ENCODE measurements around the gene SCOC.

Gene SCOC

DNA sequence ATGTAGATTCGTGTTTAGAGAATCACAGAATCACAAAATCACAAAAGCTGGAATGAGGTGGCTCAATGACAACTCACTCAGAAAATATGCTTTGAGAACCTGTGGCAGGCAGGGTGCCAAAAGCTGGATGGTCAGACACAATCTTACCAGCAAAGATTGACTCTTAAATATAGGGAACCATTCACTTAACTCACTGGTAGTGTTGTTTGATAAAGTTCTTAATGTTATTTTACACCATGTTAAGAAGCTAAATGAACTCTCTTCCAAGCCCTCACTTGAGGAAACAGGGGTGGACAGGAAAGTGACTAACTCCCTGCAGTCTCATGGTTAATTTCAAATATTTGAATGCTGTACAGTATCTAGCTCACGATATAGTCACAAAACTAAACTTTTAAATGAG lies 5.7 kb upstream of the SCOC start:
- Histone ChIP-seq H3K79me2 (ENCODE audit: low read length) (no peaks in the 10 kb centered on the region), H3K4me2 (ENCODE audit: low read length) (no peak overlapping the region), H3K36me3 (replicated peaks; ENCODE audit: low read depth, low read length) (no peaks in the 10 kb centered on the region), H3K27ac (ENCODE audit: low read length) (no peak overlapping the region), H3K27me3 (ENCODE audit: low read depth, low read length) (no peaks in the 10 kb centered on the region), H3K9ac (ENCODE audit: low read length) (no peak overlapping the region), H3K4me1 (ENCODE audit: low read length) (peaks cover 4% of the 10 kb centered on the region; the same call in 1 of the 2 replicates), H3K9me3 (ENCODE audit: insufficient read depth, low read length) (no peaks in the 10 kb centered on the region), H4K20me1 (ENCODE audit: insufficient read depth, low read length) (no peaks in the 10 kb centered on the region), H2AFZ (ENCODE audit: low read depth, low read length) (no peak overlapping the region), H3K4me3 (ENCODE audit: low read length) (no peak overlapping the region)
- TF ChIP-seq EZH2phosphoT487 (IDR thresholded peaks at IDR 0.05; ENCODE audit: low read depth): no peak

- no peaks in the 10 kb centered on the region for H3K9me3 ChIP-seq (ENCODE audit: insufficient read depth, low read length)
- H3K4me3 ChIP-seq (ENCODE audit: low read length): no peak overlapping the region
- no peaks in the 10 kb centered on the region for H3K27me3 ChIP-seq (ENCODE audit: low read depth, low read length)
- H3K27ac ChIP-seq (ENCODE audit: low read length): no peak overlapping the region
- peaks cover 4% of the 10 kb centered on the region; the same call in 1 of the 2 replicates for H3K4me1 ChIP-seq (ENCODE audit: low read length)
- no peaks in the 10 kb centered on the region for H4K20me1 ChIP-seq (ENCODE audit: insufficient read depth, low read length)
- H3K4me2 ChIP-seq (ENCODE audit: low read length): no peak overlapping the region
- no peaks in the 10 kb centered on the region for H3K36me3 ChIP-seq (replicated peaks; ENCODE audit: low read depth, low read length)
- no peak overlapping the region for H2AFZ ChIP-seq (ENCODE audit: low read depth, low read length)
- H3K79me2 ChIP-seq (ENCODE audit: low read length): peaks cover 2% of the 10 kb centered on the region; the same call in 1 of the 2 replicates
- TF ChIP-seq CTCF (IDR thresholded peaks at IDR 0.05; ENCODE audit: low read depth, low read length): no peak
- TF ChIP-seq EZH2phosphoT487 (IDR thresholded peaks at IDR 0.05; ENCODE audit: low read depth): no peak
- no peak overlapping the region for H3K9ac ChIP-seq (ENCODE audit: low read length)
These were observed 4.8 kb upstream of the SCOC start for GRCh38 chr4:140368686-140369085.

GRCh38 chr4:140372751-140373327 lies 607 bp upstream of the SCOC start:
- Histone ChIP-seq H4K20me1 (ENCODE audit: insufficient read depth, low read length) (peaks cover 8% of the 10 kb centered on the region; the same call in 1 of the 2 replicates), H3K4me1 (ENCODE audit: low read length) (peaks cover 13% of the 10 kb centered on the region), H3K27me3 (ENCODE audit: low read depth, low read length) (no peaks in the 10 kb centered on the region), H3K4me3 (ENCODE audit: low read length) (peak overlapping the region; percentile 80), H3K9ac (ENCODE audit: low read length) (peak overlapping the region; percentile 68), H3K36me3 (replicated peaks; ENCODE audit: low read depth, low read length) (no peaks in the 10 kb centered on the region), H3K27ac (ENCODE audit: low read length) (peak overlapping the region; percentile 16), H2AFZ (ENCODE audit: low read depth, low read length) (peak overlapping the region; percentile 92), H3K79me2 (ENCODE audit: low read length) (peaks cover 39% of the 10 kb centered on the region), H3K4me2 (ENCODE audit: low read length) (peak overlapping the region; percentile 79), H3K9me3 (ENCODE audit: insufficient read depth, low read length) (no peaks in the 10 kb centered on the region)
- no peak for TF ChIP-seq EZH2phosphoT487 (IDR thresholded peaks at IDR 0.05; ENCODE audit: low read depth)
- peak; percentile 18 for TF ChIP-seq CTCF (IDR thresholded peaks at IDR 0.05; ENCODE audit: low read depth, low read length)

GRCh38 chr4:140374130-140374477 lies 658 bp downstream of the SCOC start:
- Histone ChIP-seq H3K9me3 (ENCODE audit: insufficient read depth, low read length) (no peaks in the 10 kb centered on the region), H3K9ac (ENCODE audit: low read length) (peak overlapping the region; percentile 75), H3K36me3 (replicated peaks; ENCODE audit: low read depth, low read length) (peaks cover 1% of the 10 kb centered on the region), H3K4me2 (ENCODE audit: low read length) (peak overlapping the region; percentile 67), H4K20me1 (ENCODE audit: insufficient read depth, low read length) (peaks cover 8% of the 10 kb centered on the region; the same call in 1 of the 2 replicates), H2AFZ (ENCODE audit: low read depth, low read length) (no peak overlapping the region; the same call in 1 of the 2 replicates), H3K27ac (ENCODE audit: low read length) (no peak overlapping the region), H3K4me1 (ENCODE audit: low read length) (peaks cover 13% of the 10 kb centered on the region), H3K79me2 (ENCODE audit: low read length) (peaks cover 46% of the 10 kb centered on the region), H3K4me3 (ENCODE audit: low read length) (peak overlapping the region; percentile 80), H3K27me3 (ENCODE audit: low read depth, low read length) (no peaks in the 10 kb centered on the region)
- no peak for TF ChIP-seq CTCF (IDR thresholded peaks at IDR 0.05; ENCODE audit: low read depth, low read length)
- TF ChIP-seq EZH2phosphoT487 (IDR thresholded peaks at IDR 0.05; ENCODE audit: low read depth): no peak

Data from OCI-LY3 (cell line).